DOHH2 (cell line): ENCODE measurements around the gene TET2.

ENCODE experiments used
- H3F3A ChIP-seq: fragments of 200-600 bp; sonication (generic), shearing (Covaris generic); 2 replicates; pipeline ENCODE4 v1.6.0; 2016; ENCODE audit warnings: antibody characterized with exemption, mild to moderate bottlenecking; ENCODE audit not compliant: control insufficient read depth, insufficient read depth
- H3K27ac ChIP-seq: fragments of 200-600 bp; sonication (generic); 2 replicates; pipeline ENCODE4 v1.5.1; 2014; ENCODE audit warnings: low read depth, mild to moderate bottlenecking, low read length, moderate library complexity
- H3K27me3 ChIP-seq: fragments of 200-600 bp; sonication (generic); 2 replicates; pipeline ENCODE4 v1.6.1; 2014; ENCODE audit warnings: mild to moderate bottlenecking, low read length, mixed read lengths; ENCODE audit not compliant: control insufficient read depth
- H3K36me3 ChIP-seq: fragments of 200-600 bp; sonication (generic); 2 replicates; pipeline ENCODE4 v1.6.1; 2014; ENCODE audit warnings: mild to moderate bottlenecking, low read length, moderate library complexity, mixed read lengths; ENCODE audit not compliant: control insufficient read depth
- H3K4me1 ChIP-seq: fragments of 200-600 bp; sonication (generic); 2 replicates; pipeline ENCODE4 v1.6.1; 2014; ENCODE audit warnings: mild to moderate bottlenecking, low read length, mixed read lengths; ENCODE audit not compliant: control insufficient read depth
- H3K4me2 ChIP-seq: fragments of 200-600 bp; sonication (generic); 2 replicates; pipeline ENCODE4 v1.6.0; 2014; ENCODE audit warnings: mild to moderate bottlenecking, low read length, moderate library complexity
- H3K4me3 ChIP-seq: fragments of 200-600 bp; sonication (generic); 2 replicates; pipeline ENCODE4 v1.5.1; 2014; ENCODE audit warnings: mild to moderate bottlenecking, low read length, mixed read lengths
- H3K79me2 ChIP-seq: fragments of 200-600 bp; sonication (generic); 2 replicates; pipeline ENCODE4 v1.6.1; 2014; ENCODE audit warnings: mild to moderate bottlenecking, low read length, mixed read lengths; ENCODE audit not compliant: control insufficient read depth
- H3K9me2 ChIP-seq: fragments of 200-600 bp; sonication (generic); replicated peaks from 2 replicates; pipeline ENCODE4 v1.6.1; 2014; ENCODE audit warnings: mild to moderate bottlenecking, low read length, mixed read lengths; ENCODE audit not compliant: control insufficient read depth
- H3K9me3 ChIP-seq: fragments of 200-600 bp; sonication (generic); 2 replicates; pipeline ENCODE4 v1.6.1; 2014; ENCODE audit warnings: antibody characterized with exemption, low read length, mixed read lengths; ENCODE audit not compliant: control insufficient read depth, insufficient read depth
- H4K20me1 ChIP-seq: fragments of 200-600 bp; sonication (generic); 2 replicates; pipeline ENCODE4 v1.6.0; 2014; ENCODE audit warnings: low read depth, mild to moderate bottlenecking, antibody characterized with exemption, low read length, moderate library complexity; ENCODE audit not compliant: control insufficient read depth, insufficient read depth
- CTCF ChIP-seq: fragments of 200-600 bp; sonication (generic); IDR thresholded peaks from one replicate; pipeline ENCODE4 v1.5.1; 2014; ENCODE audit warnings: antibody characterized with exemption, mild to moderate bottlenecking, low read depth, low read length; ENCODE audit not compliant: poor library complexity, severe bottlenecking
- EZH2phosphoT487 ChIP-seq: fragments of 200-600 bp; sonication (generic); IDR thresholded peaks from 2 replicates; pipeline ENCODE4 v1.6.1; 2017; ENCODE audit warnings: borderline replicate concordance, mild to moderate bottlenecking, antibody characterized with exemption, low read length, moderate library complexity, mixed read lengths

TET2 gene

GRCh38 chr4:105327222-105327621 is 180.5 kb downstream of the TET2 start:
- Histone ChIP-seq H3K4me1 (no peaks in the 10 kb centered on the region), H3K9me2 (no peaks in the 10 kb centered on the region), H3K36me3 (no peaks in the 10 kb centered on the region), H3F3A (no peaks in the 10 kb centered on the region), H3K9me3 (no peaks in the 10 kb centered on the region), H3K79me2 (no peaks in the 10 kb centered on the region), H3K27ac (no peak overlapping the region), H3K4me3 (no peak overlapping the region), H3K27me3 (no peaks in the 10 kb centered on the region), H4K20me1 (no peaks in the 10 kb centered on the region), H3K4me2 (no peak overlapping the region)
- no peak for TF ChIP-seq EZH2phosphoT487

GRCh38 chr4:105327956-105328355 is 181.3 kb downstream of the TET2 start:
- H3K27ac ChIP-seq, result no peak overlapping the region
- no peaks in the 10 kb centered on the region for H3K27me3 ChIP-seq
- no peaks in the 10 kb centered on the region for H3K4me1 ChIP-seq
- no peaks in the 10 kb centered on the region for H3K9me2 ChIP-seq
- no peaks in the 10 kb centered on the region for H3K79me2 ChIP-seq
- H3F3A ChIP-seq, result no peaks in the 10 kb centered on the region
- TF ChIP-seq CTCF, result no peak
- no peak for TF ChIP-seq EZH2phosphoT487
- H3K36me3 ChIP-seq, result no peaks in the 10 kb centered on the region
- no peak overlapping the region for H3K4me2 ChIP-seq
- no peak overlapping the region for H3K4me3 ChIP-seq
- no peaks in the 10 kb centered on the region for H4K20me1 ChIP-seq
- no peaks in the 10 kb centered on the region for H3K9me3 ChIP-seq

- H4K20me1 ChIP-seq, result no peaks in the 10 kb centered on the region
- no peak overlapping the region for H3K4me2 ChIP-seq
- no peaks in the 10 kb centered on the region for H3K4me1 ChIP-seq
- no peaks in the 10 kb centered on the region for H3K36me3 ChIP-seq
- H3K4me3 ChIP-seq, result no peak overlapping the region
- H3K79me2 ChIP-seq, result no peaks in the 10 kb centered on the region
- H3K9me3 ChIP-seq, result no peaks in the 10 kb centered on the region
- H3K9me2 ChIP-seq, result no peaks in the 10 kb centered on the region
- no peaks in the 10 kb centered on the region for H3K27me3 ChIP-seq
- no peak overlapping the region for H3K27ac ChIP-seq
- no peaks in the 10 kb centered on the region for H3F3A ChIP-seq
- no peak for TF ChIP-seq CTCF
- TF ChIP-seq EZH2phosphoT487, result no peak
These were observed 182.4 kb downstream of the TET2 start for GRCh38 chr4:105329081-105329480.
